K562 (cell line): ENCODE results near the gene LNX2. TPM values are rescaled to one million over a fixed set of nuclear protein-coding genes. Genes with fewer than 3 reads are reported as not detected.
A peak's percentile ranks its signal among the peaks of the same experiment; 100 is the strongest.

Experiments used
- ARHGAP35 ChIP-seq: fragments of 450-650 bp; IDR thresholded peaks from 2 replicates; pipeline ENCODE4 v1.6.1; 2018; ENCODE audit not compliant: partially characterized antibody
- CCNT2 ChIP-seq: IDR thresholded peaks from 2 replicates; pipeline ENCODE4 v1.6.1; 2011; ENCODE audit warnings: borderline replicate concordance, low read depth, mild to moderate bottlenecking, moderate library complexity, mixed read lengths, low read length; ENCODE audit not compliant: insufficient read length; ENCODE audit errors: extremely low read depth
- EHMT2 ChIP-seq: fragments of 450-650 bp; IDR thresholded peaks from 2 replicates; pipeline ENCODE4 v1.6.1; 2018; ENCODE audit warnings: antibody characterized with exemption
- ELF4 ChIP-seq: fragments of 450-650 bp; formaldehyde crosslinking; IDR thresholded peaks from 2 replicates; pipeline ENCODE4 v1.4.0; 2022; ENCODE audit warnings: missing genetic modification characterization
- FOXA3 ChIP-seq, 2 experiments: fragments of 450-650 bp in 1 of 2; sonication (generic) in 1 of 2; formaldehyde crosslinking; IDR thresholded peaks in 1 of 2; conservative IDR thresholded peaks in 1 of 2; 2 replicates each; pipeline versions ENCODE4 v1.4.0 to v1.8.0; 2020 to 2022; ENCODE audit warnings: mild to moderate bottlenecking in 2 of 2, missing genetic modification reagents in 1 of 2
- FUS ChIP-seq: fragments of 200-400 bp; formaldehyde crosslinking; optimal IDR thresholded peaks from 2 replicates; pipeline ENCODE3; 2017; ENCODE audit warnings: low read depth, low read length
- KAT8 ChIP-seq: fragments of 450-650 bp; IDR thresholded peaks from 2 replicates; pipeline ENCODE4 v1.6.1; 2016; ENCODE audit warnings: low read depth, mild to moderate bottlenecking
- MAFK ChIP-seq: IDR thresholded peaks from 2 replicates; pipeline ENCODE4 v1.6.1; 2011; ENCODE audit warnings: low read length, improper control_type of control experiment
- MLLT1 ChIP-seq, 2 experiments: fragments of 450-650 bp; IDR thresholded peaks; 2 replicates each; pipeline ENCODE4 v1.6.1; 2016
- NEUROD1 ChIP-seq: fragments of 150-350 bp; IDR thresholded peaks from 2 replicates; pipeline ENCODE4 v1.6.1; 2014; ENCODE audit warnings: borderline replicate concordance, low read length, low read depth; ENCODE audit not compliant: partially characterized antibody
- POLR2A ChIP-seq: fragments of 450-650 bp; conservative IDR thresholded peaks from 2 replicates; pipeline ENCODE4 v1.6.1; 2016
- POLR2G ChIP-seq: fragments of 200-400 bp; formaldehyde crosslinking; IDR thresholded peaks from 2 replicates; pipeline ENCODE4 v1.6.1; 2017; ENCODE audit warnings: low read depth, mild to moderate bottlenecking, antibody characterized with exemption, low read length, moderate library complexity
- SP1 ChIP-seq: sonication (generic); formaldehyde crosslinking; IDR thresholded peaks from 2 replicates; pipeline ENCODE4 v1.8.1; 2022; ENCODE audit warnings: mild to moderate bottlenecking, missing genetic modification reagents
- TAF7 ChIP-seq: fragments of 450-650 bp; IDR thresholded peaks from 2 replicates; pipeline ENCODE4 v1.6.1; 2016; ENCODE audit warnings: missing genetic modification characterization, missing compliant biosample characterization
- TOE1 ChIP-seq, 2 experiments: fragments of 450-650 bp in 1 of 2; sonication (generic) in 1 of 2; formaldehyde crosslinking in 1 of 2; IDR thresholded peaks; 2 replicates each; pipeline versions ENCODE4 v1.7.1 to v1.8.0; 2016 to 2022; ENCODE audit warnings: borderline replicate concordance in 2 of 2, mild to moderate bottlenecking in 2 of 2, antibody characterized with exemption in 1 of 2, inconsistent platforms in 1 of 2, low read depth in 1 of 2, missing genetic modification reagents in 1 of 2, moderate library complexity in 1 of 2
- ZFP91 ChIP-seq: sonication (generic); formaldehyde crosslinking; IDR thresholded peaks from 2 replicates; pipeline ENCODE4 v1.8.0; 2022; ENCODE audit warnings: mild to moderate bottlenecking, missing genetic modification reagents
- ZNF143 ChIP-seq: sonication (generic); formaldehyde crosslinking; IDR thresholded peaks from 2 replicates; pipeline ENCODE4 v1.9.0; 2022; ENCODE audit warnings: mild to moderate bottlenecking, missing genetic modification reagents
- ZNF398 ChIP-seq: fragments of 250-450 bp; sonication (Bioruptor Pico); IDR thresholded peaks from 2 replicates; pipeline ENCODE4 v1.8.0; 2021; ENCODE audit warnings: moderate library complexity, mild to moderate bottlenecking, inconsistent platforms
- ZNF740 ChIP-seq, 3 experiments: fragments of 200-800 bp in 1 of 3; sonication (Bioruptor generic) in 1 of 3; sonication (generic) in 1 of 3; formaldehyde crosslinking in 1 of 3; IDR thresholded peaks; 2 replicates each; pipeline versions ENCODE4 v1.6.1 to v1.8.0; 2016 to 2022; ENCODE audit warnings: mild to moderate bottlenecking in 2 of 3, missing compliant biosample characterization in 2 of 3, missing genetic modification characterization in 2 of 3, missing genetic modification reagents in 1 of 3
- ZNF79 ChIP-seq: fragments of 250-450 bp; sonication (Bioruptor Pico); IDR thresholded peaks from 2 replicates; pipeline ENCODE4 v1.4.0; 2020; ENCODE audit warnings: low read depth, mild to moderate bottlenecking, moderate library complexity
- ZNF830 ChIP-seq: fragments of 250-450 bp; sonication (Bioruptor Pico); IDR thresholded peaks from 2 replicates; pipeline ENCODE4 v1.5.0; 2021; ENCODE audit warnings: mild to moderate bottlenecking
- polyA plus RNA-seq, 8 experiments: library from polyadenylated mRNA; depleted of rRNA in 4 of 8; stranded (reverse) in 5 of 8; unstranded in 3 of 8; fragments of >200 nt; fragmentation: Nextera tagmentation in 2 of 8; fragmentation: Illumina TruSeq in 1 of 8; extraction: Ambion mirVana in 2 of 8; extraction: Trizol in 1 of 8; gene quantifications; 2 replicates each; pipeline versions ENCODE4 v1.2.1 to v1.2.3, GENCODE V29; 2011 to 2014; ENCODE audit warnings: inconsistent platforms in 1 of 8, missing spikeins in 1 of 8
- total RNA-seq, 7 experiments: library from RNA; depleted of rRNA in 6 of 7; stranded (reverse); fragments of >200 nt in 6 of 7; fragmentation: Illumina TruSeq in 2 of 7; extraction: Trizol in 2 of 7; gene quantifications; 2 replicates each; pipeline versions ENCODE4 v1.2.1 to v1.2.3, GENCODE V29; 2011 to 2021; ENCODE audit warnings: low replicate concordance in 1 of 7

Gene LNX2
- total and polyA plus RNA-seq, 9 of the 15 experiments (the other 6 are each of a cell fraction or from before 2014, with no cell fraction given), result 1.5 to 5.5 (median 4.0) TPM

GRCh38 chr13:27620377-27621115, at the start of gene LNX2 (continued):
- no peak for TF ChIP-seq EHMT2
- 0 out of 2 replicates have a peak, but pooled peaks have one; percentile 12 for TF ChIP-seq ELF4
- TF ChIP-seq ZNF830 (CRISPR knock-in tag), result no peak
- TF ChIP-seq SP1, result peak; percentile 68
- no peak for TF ChIP-seq ZNF79 (CRISPR knock-in tag)
- no peak for TF ChIP-seq FOXA3 (CRISPR knock-in tag; conservative IDR thresholded peaks at IDR 0.05 in 1 of 2, IDR thresholded peaks at IDR 0.05 in 1 of 2)
- peak; percentile 46; the same call in 1 of the 2 replicates for TF ChIP-seq TAF7 (tag)
- TF ChIP-seq ZFP91 (CRISPR knock-in tag), result no peak
- TF ChIP-seq TOE1 (IDR thresholded peaks at IDR 0.05; ENCODE audit: borderline replicate concordance), result no peak
- no peak for TF ChIP-seq TOE1 (CRISPR knock-in tag; IDR thresholded peaks at IDR 0.05; ENCODE audit: borderline replicate concordance, low read depth)
- TF ChIP-seq MAFK, result no peak
- no peak for TF ChIP-seq FUS
- peak; percentile 80 for TF ChIP-seq POLR2G
- no peak for TF ChIP-seq ZNF398
- peak; percentile 25 for TF ChIP-seq CCNT2
- peak; percentile 89 for TF ChIP-seq NEUROD1
- TF ChIP-seq ZNF740 (CRISPR knock-in tag; IDR thresholded peaks at IDR 0.05), result 0 out of 2 replicates have a peak, but pooled peaks have one; percentile 30
- peak in 1 of 2 experiments; percentile 92; a peak in 2 of 4 replicates for TF ChIP-seq ZNF740 (tag; IDR thresholded peaks at IDR 0.05)
- no peak for TF ChIP-seq ARHGAP35
- TF ChIP-seq KAT8, result no peak
- TF ChIP-seq POLR2A, result peak; percentile 60
- no peak for TF ChIP-seq ZNF143 (CRISPR knock-in tag)
- peak in 1 of 2 experiments; percentile 13; a peak in 1 of 4 replicates for TF ChIP-seq MLLT1 (IDR thresholded peaks at IDR 0.05)
